OCI-LY1 (cell line): ENCODE results near the gene ABCG8.

Source experiments
- H2AFZ ChIP-seq: fragments of 200-600 bp; sonication (generic), shearing (Covaris generic); 2 replicates; pipeline ENCODE4 v1.6.0; 2014; ENCODE audit warnings: antibody characterized with exemption, mild to moderate bottlenecking, low read length
- H3F3A ChIP-seq: fragments of 200-600 bp; sonication (generic), shearing (Covaris generic); 2 replicates; pipeline ENCODE4 v1.6.0; 2014; ENCODE audit warnings: mild to moderate bottlenecking, antibody characterized with exemption, low read length, moderate library complexity; ENCODE audit not compliant: insufficient read depth
- H3K27ac ChIP-seq: fragments of 200-600 bp; sonication (generic); 2 replicates; pipeline ENCODE4 v1.5.1; 2014; ENCODE audit warnings: low read length, mixed run types, mild to moderate bottlenecking, low read depth; ENCODE audit not compliant: poor library complexity, severe bottlenecking
- H3K27me3 ChIP-seq: fragments of 200-600 bp; sonication (generic); 2 replicates; pipeline ENCODE4 v1.6.0; 2014; ENCODE audit warnings: antibody characterized with exemption, mild to moderate bottlenecking, low read length, moderate library complexity; ENCODE audit not compliant: insufficient read depth
- H3K36me3 ChIP-seq: fragments of 200-600 bp; sonication (generic); 2 replicates; pipeline ENCODE4 v1.6.1; 2014; ENCODE audit warnings: mild to moderate bottlenecking, antibody characterized with exemption, low read length, moderate library complexity, mixed read lengths; ENCODE audit not compliant: insufficient read depth
- H3K4me1 ChIP-seq: fragments of 200-600 bp; sonication (generic); 2 replicates; pipeline ENCODE4 v1.5.1; 2014; ENCODE audit warnings: mild to moderate bottlenecking, low read length, moderate library complexity; ENCODE audit not compliant: insufficient read depth, severe bottlenecking
- H3K4me2 ChIP-seq: fragments of 200-600 bp; sonication (generic), shearing (Covaris generic); 2 replicates; pipeline ENCODE4 v1.6.1; 2014; ENCODE audit warnings: low read length
- H3K4me3 ChIP-seq: fragments of 200-600 bp; sonication (generic); 2 replicates; pipeline ENCODE4 v1.5.1; 2014; ENCODE audit warnings: low read length, low read depth, mild to moderate bottlenecking, mixed read lengths; ENCODE audit not compliant: poor library complexity, severe bottlenecking
- H3K79me2 ChIP-seq: fragments of 200-600 bp; shearing (Covaris generic); 2 replicates; pipeline ENCODE4 v1.6.1; 2016; ENCODE audit warnings: mixed run types, low read length, mixed read lengths; ENCODE audit not compliant: insufficient read depth
- H3K9ac ChIP-seq: fragments of 200-600 bp; sonication (generic), shearing (Covaris generic); 2 replicates; pipeline ENCODE4 v1.6.1; 2014; ENCODE audit warnings: mild to moderate bottlenecking, low read length, mixed read lengths
- H3K9me2 ChIP-seq: fragments of 200-600 bp; sonication (generic), shearing (Covaris generic); 2 replicates; pipeline ENCODE4 v1.6.1; 2014; ENCODE audit warnings: low read depth, mild to moderate bottlenecking, low read length, mixed read lengths
- H3K9me3 ChIP-seq: fragments of 200-600 bp; shearing (Covaris generic); 2 replicates; pipeline ENCODE4 v1.6.1; 2014; ENCODE audit warnings: low read length, mixed read lengths
- H4K20me1 ChIP-seq: fragments of 200-600 bp; sonication (generic), shearing (Covaris generic); 2 replicates; pipeline ENCODE4 v1.6.0; 2016; ENCODE audit warnings: mild to moderate bottlenecking, low read length; ENCODE audit not compliant: insufficient read depth
- EZH2 ChIP-seq: fragments of 200-600 bp; sonication (generic), shearing (Covaris generic); IDR thresholded peaks from 2 replicates; pipeline ENCODE4 v1.8.0; 2017; ENCODE audit warnings: borderline replicate concordance, mixed run types, mild to moderate bottlenecking, antibody characterized with exemption, low read length, moderate library complexity, mixed read lengths
- TF ChIP-seq, protein P1 (sequence below): fragments of 200-600 bp; sonication (generic), shearing (Covaris generic); IDR thresholded peaks from 2 replicates; pipeline ENCODE4 v1.5.1; 2017; ENCODE audit warnings: mild to moderate bottlenecking, antibody characterized with exemption, low read length, moderate library complexity, mixed read lengths

The ABCG8 gene

DNA sequence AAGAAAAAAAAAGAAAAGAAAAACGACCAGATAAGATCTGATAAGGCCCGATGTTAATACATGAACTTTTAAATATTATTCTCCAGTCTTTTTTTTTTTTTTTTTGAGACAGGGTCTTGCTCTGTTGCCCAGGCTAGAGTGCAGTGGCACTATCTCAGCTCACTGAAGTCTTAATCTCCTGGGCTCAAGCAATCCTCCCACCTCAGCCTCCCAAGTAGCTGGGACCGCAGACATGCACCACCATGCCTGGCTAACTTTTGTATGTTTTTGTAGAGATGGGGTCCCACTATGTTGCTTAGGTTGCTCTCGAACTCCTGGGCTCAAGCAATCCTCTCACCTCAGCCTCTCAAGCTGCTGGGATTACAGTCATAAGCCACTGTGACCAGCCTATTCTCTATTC is 1.7 kb upstream of the ABCG8 start:
- Histone ChIP-seq H3K9ac (no peak overlapping the region), H4K20me1 (no peaks in the 10 kb centered on the region), H3K4me3 (no peak overlapping the region), H3K4me1 (no peaks in the 10 kb centered on the region), H3K36me3 (no peaks in the 10 kb centered on the region), H3K9me2 (no peaks in the 10 kb centered on the region), H3K9me3 (no peaks in the 10 kb centered on the region), H2AFZ (no peak overlapping the region), H3F3A (no peaks in the 10 kb centered on the region), H3K79me2 (no peaks in the 10 kb centered on the region), H3K4me2 (no peak overlapping the region), H3K27me3 (no peaks in the 10 kb centered on the region; the same call in 1 of the 2 replicates), H3K27ac (no peak overlapping the region)
- no peak for TF ChIP-seq EZH2
- TF ChIP-seq, protein P1, sequence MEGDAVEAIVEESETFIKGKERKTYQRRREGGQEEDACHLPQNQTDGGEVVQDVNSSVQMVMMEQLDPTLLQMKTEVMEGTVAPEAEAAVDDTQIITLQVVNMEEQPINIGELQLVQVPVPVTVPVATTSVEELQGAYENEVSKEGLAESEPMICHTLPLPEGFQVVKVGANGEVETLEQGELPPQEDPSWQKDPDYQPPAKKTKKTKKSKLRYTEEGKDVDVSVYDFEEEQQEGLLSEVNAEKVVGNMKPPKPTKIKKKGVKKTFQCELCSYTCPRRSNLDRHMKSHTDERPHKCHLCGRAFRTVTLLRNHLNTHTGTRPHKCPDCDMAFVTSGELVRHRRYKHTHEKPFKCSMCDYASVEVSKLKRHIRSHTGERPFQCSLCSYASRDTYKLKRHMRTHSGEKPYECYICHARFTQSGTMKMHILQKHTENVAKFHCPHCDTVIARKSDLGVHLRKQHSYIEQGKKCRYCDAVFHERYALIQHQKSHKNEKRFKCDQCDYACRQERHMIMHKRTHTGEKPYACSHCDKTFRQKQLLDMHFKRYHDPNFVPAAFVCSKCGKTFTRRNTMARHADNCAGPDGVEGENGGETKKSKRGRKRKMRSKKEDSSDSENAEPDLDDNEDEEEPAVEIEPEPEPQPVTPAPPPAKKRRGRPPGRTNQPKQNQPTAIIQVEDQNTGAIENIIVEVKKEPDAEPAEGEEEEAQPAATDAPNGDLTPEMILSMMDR: no peak

DNA sequence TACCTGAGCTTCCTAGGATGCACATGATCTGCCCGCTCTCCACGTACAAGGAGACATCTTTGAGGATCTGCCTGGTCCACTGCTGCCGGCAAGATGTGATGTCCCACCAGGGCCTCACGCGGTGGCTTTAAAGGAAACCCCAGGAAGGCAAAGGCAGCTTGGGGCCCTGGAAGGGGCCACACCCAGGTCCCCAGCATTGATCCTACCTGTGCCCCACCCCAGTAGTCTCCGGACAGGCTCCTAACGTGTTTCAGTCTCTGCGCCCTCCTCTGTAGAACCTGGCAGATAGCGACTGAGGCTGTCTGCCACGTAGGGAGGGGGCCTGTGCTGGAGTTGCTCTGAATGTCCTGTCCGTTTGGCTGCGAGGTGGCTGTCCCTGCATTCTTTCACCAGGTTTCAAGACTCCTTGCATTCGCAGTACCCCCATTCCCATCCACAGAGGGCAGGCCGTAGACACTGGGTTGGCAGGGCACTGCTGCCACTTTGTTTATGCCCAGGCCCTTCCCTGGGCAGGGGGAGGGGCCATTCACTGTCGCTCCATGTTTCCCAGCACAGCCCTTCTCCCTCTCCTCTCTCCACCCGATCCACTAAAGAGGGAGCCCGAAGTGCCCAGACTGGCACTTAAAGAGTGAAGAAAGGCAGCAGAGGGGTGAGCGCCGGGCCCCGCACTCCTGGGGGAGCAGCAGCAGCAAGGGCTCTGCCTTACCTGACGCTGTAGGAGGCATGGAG is 776 bp upstream of the ABCG8 start:
- Histone ChIP-seq H3K36me3 (no peaks in the 10 kb centered on the region), H3K79me2 (no peaks in the 10 kb centered on the region), H3K27ac (no peak overlapping the region), H3K9me2 (no peaks in the 10 kb centered on the region), H3F3A (no peaks in the 10 kb centered on the region), H3K27me3 (no peaks in the 10 kb centered on the region; the same call in 1 of the 2 replicates), H4K20me1 (no peaks in the 10 kb centered on the region), H3K4me3 (no peak overlapping the region), H3K4me2 (no peak overlapping the region), H3K4me1 (no peaks in the 10 kb centered on the region), H3K9me3 (no peaks in the 10 kb centered on the region), H2AFZ (no peak overlapping the region), H3K9ac (no peak overlapping the region)
- TF ChIP-seq EZH2: no peak
- TF ChIP-seq, protein P1: no peak

- Histone ChIP-seq H3F3A (no peaks in the 10 kb centered on the region), H3K4me2 (no peak overlapping the region), H3K4me3 (no peak overlapping the region), H3K27ac (no peak overlapping the region), H3K4me1 (no peaks in the 10 kb centered on the region), H3K27me3 (no peaks in the 10 kb centered on the region; the same call in 1 of the 2 replicates), H3K9me3 (no peaks in the 10 kb centered on the region), H3K9me2 (no peaks in the 10 kb centered on the region), H3K9ac (no peak overlapping the region), H4K20me1 (no peaks in the 10 kb centered on the region), H3K79me2 (no peaks in the 10 kb centered on the region), H2AFZ (no peak overlapping the region), H3K36me3 (no peaks in the 10 kb centered on the region)
- TF ChIP-seq, protein P1: no peak
- TF ChIP-seq EZH2: no peak
These were observed 1.2 kb downstream of the ABCG8 start for GRCh38 chr2:43839776-43840564.
